Measurements from ENCODE around the gene HCN2. TPM values are rescaled to one million over a fixed set of nuclear protein-coding genes. Genes with fewer than 3 reads are reported as not detected.
A peak's percentile ranks its signal among the peaks of the same experiment; 100 is the strongest.

Gene HCN2
- total RNA-seq, 1 experiment from 2014 or later: 0.04 TPM

DNA sequence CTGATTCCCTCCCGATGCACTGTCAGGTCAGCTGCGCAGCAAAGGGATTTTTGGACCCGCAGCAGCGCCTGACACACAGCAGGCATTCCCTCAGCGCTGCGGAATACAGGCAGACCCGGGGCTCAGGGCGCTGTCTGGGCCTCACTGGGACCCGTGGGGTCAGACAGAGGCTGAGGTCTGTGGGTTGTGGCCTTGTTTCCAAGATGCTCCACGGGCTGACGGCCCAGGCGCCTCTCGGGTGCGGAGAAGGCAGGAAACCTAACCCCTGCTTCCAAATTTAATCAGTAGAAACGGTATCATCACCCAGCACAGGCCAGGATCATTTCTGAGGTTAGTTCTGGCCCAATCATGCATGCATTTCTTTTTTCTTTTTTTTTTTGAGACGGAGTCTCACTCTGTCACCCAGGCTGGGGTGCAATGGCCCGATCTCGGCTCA is 74.0 kb downstream of the HCN2 start:
- Histone ChIP-seq H4K20me1 (ENCODE audit: low read length) (peaks cover 24% of the 10 kb centered on the region), H3K4me3 (ENCODE audit: low read length) (peak overlapping the region; percentile 64), H3K9ac (ENCODE audit: low read length) (peak overlapping the region; percentile 66), H3F3A (ENCODE audit: low read length, unreplicated experiment) (no peaks in the 10 kb centered on the region), H3K4me1 (ENCODE audit: insufficient read depth, low read length) (peaks cover 21% of the 10 kb centered on the region), H3K4me2 (ENCODE audit: low read length) (peak overlapping the region; percentile 82), H3K9me3 (ENCODE audit: low read length) (no peaks in the 10 kb centered on the region), H3K27ac (ENCODE audit: low read length) (peak overlapping the region; percentile 30), H3K36me3 (ENCODE audit: low read depth, low read length) (no peaks in the 10 kb centered on the region), H3K27me3 (ENCODE audit: low read length) (no peaks in the 10 kb centered on the region), H2AFZ (ENCODE audit: low read length) (peak overlapping the region; percentile 73), H3K9me2 (replicated peaks; ENCODE audit: low read length) (no peaks in the 10 kb centered on the region), H3K79me2 (ENCODE audit: low read length) (peaks cover 42% of the 10 kb centered on the region)
- TF ChIP-seq EZH2phosphoT487 (IDR thresholded peaks at IDR 0.05; ENCODE audit: borderline replicate concordance, low read length) (no peak), EZH2 (IDR thresholded peaks at IDR 0.05; ENCODE audit: low read length, unreplicated experiment) (no peak)
- TF ChIP-seq, protein P1, sequence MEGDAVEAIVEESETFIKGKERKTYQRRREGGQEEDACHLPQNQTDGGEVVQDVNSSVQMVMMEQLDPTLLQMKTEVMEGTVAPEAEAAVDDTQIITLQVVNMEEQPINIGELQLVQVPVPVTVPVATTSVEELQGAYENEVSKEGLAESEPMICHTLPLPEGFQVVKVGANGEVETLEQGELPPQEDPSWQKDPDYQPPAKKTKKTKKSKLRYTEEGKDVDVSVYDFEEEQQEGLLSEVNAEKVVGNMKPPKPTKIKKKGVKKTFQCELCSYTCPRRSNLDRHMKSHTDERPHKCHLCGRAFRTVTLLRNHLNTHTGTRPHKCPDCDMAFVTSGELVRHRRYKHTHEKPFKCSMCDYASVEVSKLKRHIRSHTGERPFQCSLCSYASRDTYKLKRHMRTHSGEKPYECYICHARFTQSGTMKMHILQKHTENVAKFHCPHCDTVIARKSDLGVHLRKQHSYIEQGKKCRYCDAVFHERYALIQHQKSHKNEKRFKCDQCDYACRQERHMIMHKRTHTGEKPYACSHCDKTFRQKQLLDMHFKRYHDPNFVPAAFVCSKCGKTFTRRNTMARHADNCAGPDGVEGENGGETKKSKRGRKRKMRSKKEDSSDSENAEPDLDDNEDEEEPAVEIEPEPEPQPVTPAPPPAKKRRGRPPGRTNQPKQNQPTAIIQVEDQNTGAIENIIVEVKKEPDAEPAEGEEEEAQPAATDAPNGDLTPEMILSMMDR (conservative IDR thresholded peaks at IDR 0.05; ENCODE audit: low read depth, low read length): no peak
- no peak for DNase-seq
- POLR2A ChIA-PET (ENCODE audit: unreplicated experiment): interaction anchor here (0.5 kb wide), 1 partner anchor 77 kb away, joined by 3 read pairs; no protein-coding TSS in a partner anchor
- intact Hi-C loops (cut with micrococcal nuclease): loop anchor here (2.0 kb wide), 1 partner anchor 71 kb away; no protein-coding TSS in a partner anchor
- CTCF ChIA-PET: interaction anchor here (0.6 kb wide), 1 partner anchor 135 kb away, joined by 3 read pairs; no protein-coding TSS in a partner anchor
- peak; percentile 2 for ATAC-seq
- TSS peak; percentile 69 for BruUV-seq (replicated peaks)

- Histone ChIP-seq H3K27ac (ENCODE audit: low read length) (no peak overlapping the region), H3K36me3 (ENCODE audit: low read depth, low read length) (no peaks in the 10 kb centered on the region), H3K27me3 (ENCODE audit: low read length) (no peaks in the 10 kb centered on the region), H3K9ac (ENCODE audit: low read length) (no peak overlapping the region), H3K4me2 (ENCODE audit: low read length) (peak overlapping the region; percentile 76), H4K20me1 (ENCODE audit: low read length) (peaks cover 19% of the 10 kb centered on the region), H2AFZ (ENCODE audit: low read length) (peak overlapping the region; percentile 82), H3K79me2 (ENCODE audit: low read length) (peaks cover 30% of the 10 kb centered on the region), H3K9me3 (ENCODE audit: low read length) (no peaks in the 10 kb centered on the region), H3K4me3 (ENCODE audit: low read length) (peak overlapping the region; percentile 43; the same call in 1 of the 2 replicates), H3K4me1 (ENCODE audit: insufficient read depth, low read length) (peaks cover 21% of the 10 kb centered on the region), H3K9me2 (replicated peaks; ENCODE audit: low read length) (no peaks in the 10 kb centered on the region), H3F3A (ENCODE audit: low read length, unreplicated experiment) (no peaks in the 10 kb centered on the region)
- CTCF ChIA-PET: no interaction called here
- ATAC-seq (peak; percentile 15), DNase-seq (peak; percentile 82)
- POLR2A ChIA-PET (ENCODE audit: unreplicated experiment): no interaction called here
- TF ChIP-seq EZH2phosphoT487 (IDR thresholded peaks at IDR 0.05; ENCODE audit: borderline replicate concordance, low read length): no peak
- TF ChIP-seq, protein P1 (conservative IDR thresholded peaks at IDR 0.05; ENCODE audit: low read depth, low read length): peak; percentile 73
- no peak for TF ChIP-seq EZH2 (IDR thresholded peaks at IDR 0.05; ENCODE audit: low read length, unreplicated experiment)
- no TSS peak for BruUV-seq (replicated peaks)
- intact Hi-C loops (cut with micrococcal nuclease): loop anchor here (2.0 kb wide), 1 partner anchor 70 kb away; no protein-coding TSS in a partner anchor
Measured at GRCh38 chr19:664913-665443, 75.3 kb downstream of the HCN2 start.

Other genes with a start within 250 kb of the HCN2 start
- not detected in 2 replicates for gene MIER2, start 245.1 kb upstream of the HCN2 start, total RNA-seq (2014; rRNA removed)
- gene C2CD4C, start 180.7 kb upstream of the HCN2 start, total RNA-seq (2014; rRNA removed): 0.29 TPM in 2 replicates
- gene SHC2, start 128.8 kb upstream of the HCN2 start, total RNA-seq (2014; rRNA removed): 0.18 TPM in 1 of 2 replicates, not detected in the other
- gene MADCAM1, start 93.4 kb upstream of the HCN2 start, total RNA-seq (2014; rRNA removed): 0.11 and 0.17 TPM in 2 replicates
- gene TPGS1, start 82.4 kb upstream of the HCN2 start, total RNA-seq (2014; rRNA removed): 28.5 and 44.0 TPM in 2 replicates
- gene CDC34, start 58.1 kb upstream of the HCN2 start, total RNA-seq (2014; rRNA removed): 119 and 152 TPM in 2 replicates
- 0.35 TPM in 1 of 2 replicates, not detected in the other for gene GZMM, start 45.8 kb upstream of the HCN2 start, total RNA-seq (2014; rRNA removed)
- gene BSG, start 17.3 kb upstream of the HCN2 start, total RNA-seq (2014; rRNA removed): 458 and 514 TPM in 2 replicates
- gene POLRMT, start 43.7 kb downstream of the HCN2 start, total RNA-seq (2014; rRNA removed): 60.5 and 80.6 TPM in 2 replicates
- 0.81 and 1.3 TPM in 2 replicates for gene FGF22, start 50.0 kb downstream of the HCN2 start, total RNA-seq (2014; rRNA removed)
- 86.4 and 89.2 TPM in 2 replicates for gene RNF126, start 73.3 kb downstream of the HCN2 start, total RNA-seq (2014; rRNA removed)
- gene FSTL3, start 86.5 kb downstream of the HCN2 start, total RNA-seq (2014; rRNA removed): 49.9 and 53.3 TPM in 2 replicates
- gene PRSS57, start 105.6 kb downstream of the HCN2 start, total RNA-seq (2014; rRNA removed): not detected in 2 replicates
- 10.8 and 13.0 TPM in 2 replicates for gene PALM, start 119.1 kb downstream of the HCN2 start, total RNA-seq (2014; rRNA removed)
- gene MISP, start 161.2 kb downstream of the HCN2 start, total RNA-seq (2014; rRNA removed): 115 and 130 TPM in 2 replicates
- 395 and 412 TPM in 2 replicates for gene PTBP1, start 207.6 kb downstream of the HCN2 start, total RNA-seq (2014; rRNA removed)
- gene PLPPR3, start 232.1 kb downstream of the HCN2 start, total RNA-seq (2014; rRNA removed): not detected in 2 replicates
- gene AZU1, start 238.0 kb downstream of the HCN2 start, total RNA-seq (2014; rRNA removed): not detected in 2 replicates